Sigmoid colon (tissue), 3 donors: ENCODE measurements around the gene MAN2B1.

Experiments used
- POLR2A ChIP-seq, 2 donors: fragments of 450-650 bp; IDR thresholded peaks; one replicate each; pipeline ENCODE4 v1.6.1; 2016; ENCODE audit warnings: antibody characterized with exemption in 2 of 2, mild to moderate bottlenecking in 2 of 2, moderate library complexity in 2 of 2
- TF ChIP-seq, protein P1 (sequence below), 4 experiments: fragments of 450-650 bp in 3 of 4; fragments of 200-600 bp in 1 of 4; IDR thresholded peaks; one replicate each; pipeline ENCODE4 v1.5.1; 2016 to 2019; ENCODE audit warnings: antibody characterized with exemption in 4 of 4, mild to moderate bottlenecking in 3 of 4, moderate library complexity in 2 of 4

DNA sequence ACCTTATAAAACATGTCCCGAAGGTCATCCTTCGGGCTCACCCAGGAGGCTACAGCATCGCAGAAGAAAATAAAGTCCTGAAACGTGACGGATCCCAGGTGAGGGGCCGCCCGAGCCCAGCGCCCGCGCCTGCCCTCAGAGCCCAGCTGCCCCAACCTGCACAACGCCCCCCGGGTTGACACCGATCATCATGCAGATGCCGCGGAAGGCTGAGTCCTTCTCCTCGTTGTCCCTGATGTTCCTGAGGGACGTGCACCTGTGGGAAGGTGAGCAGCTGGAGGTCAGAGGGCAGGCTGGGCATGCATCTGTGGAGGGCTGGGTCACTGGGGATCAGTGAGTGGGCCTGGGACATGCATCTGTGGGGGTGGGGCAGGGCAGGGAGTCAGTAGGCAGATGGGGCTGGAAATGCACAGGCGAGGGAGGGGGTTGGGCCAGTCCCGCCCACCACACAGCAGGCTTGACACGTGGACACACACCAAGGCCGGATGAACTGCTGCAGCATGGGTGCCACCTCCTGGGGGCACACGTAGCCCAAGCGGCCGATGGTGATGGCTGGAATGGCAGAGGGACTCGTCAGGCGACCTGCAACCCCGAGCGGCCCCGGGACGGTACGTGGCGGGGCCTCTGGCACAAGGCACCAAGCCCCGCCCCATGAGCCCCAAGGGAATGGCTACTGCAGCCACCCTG, 35.2 kb upstream of the MAN2B1 start:
- TF ChIP-seq POLR2A (IDR thresholded peaks at IDR 0.05), result no peak
- TF ChIP-seq, protein P1, sequence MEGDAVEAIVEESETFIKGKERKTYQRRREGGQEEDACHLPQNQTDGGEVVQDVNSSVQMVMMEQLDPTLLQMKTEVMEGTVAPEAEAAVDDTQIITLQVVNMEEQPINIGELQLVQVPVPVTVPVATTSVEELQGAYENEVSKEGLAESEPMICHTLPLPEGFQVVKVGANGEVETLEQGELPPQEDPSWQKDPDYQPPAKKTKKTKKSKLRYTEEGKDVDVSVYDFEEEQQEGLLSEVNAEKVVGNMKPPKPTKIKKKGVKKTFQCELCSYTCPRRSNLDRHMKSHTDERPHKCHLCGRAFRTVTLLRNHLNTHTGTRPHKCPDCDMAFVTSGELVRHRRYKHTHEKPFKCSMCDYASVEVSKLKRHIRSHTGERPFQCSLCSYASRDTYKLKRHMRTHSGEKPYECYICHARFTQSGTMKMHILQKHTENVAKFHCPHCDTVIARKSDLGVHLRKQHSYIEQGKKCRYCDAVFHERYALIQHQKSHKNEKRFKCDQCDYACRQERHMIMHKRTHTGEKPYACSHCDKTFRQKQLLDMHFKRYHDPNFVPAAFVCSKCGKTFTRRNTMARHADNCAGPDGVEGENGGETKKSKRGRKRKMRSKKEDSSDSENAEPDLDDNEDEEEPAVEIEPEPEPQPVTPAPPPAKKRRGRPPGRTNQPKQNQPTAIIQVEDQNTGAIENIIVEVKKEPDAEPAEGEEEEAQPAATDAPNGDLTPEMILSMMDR (IDR thresholded peaks at IDR 0.05), result no peak
